ENCODE results near the gene GRK1.

Gene GRK1

GRCh38 chr13:113651511-113652403, 15.3 kb upstream of the GRK1 start:
- no peak for FAIRE-seq

- FAIRE-seq: no peak
Observed at GRCh38 chr13:113652404-113653263, 14.4 kb upstream of the GRK1 start.

GRCh38 chr13:113653264-113654174, 13.5 kb upstream of the GRK1 start:
- FAIRE-seq: no peak

GRCh38 chr13:113654175-113654560, 12.9 kb upstream of the GRK1 start:
- no peak for FAIRE-seq

GRCh38 chr13:113654591-113655345, 12.3 kb upstream of the GRK1 start:
- FAIRE-seq: no peak

GRCh38 chr13:113655346-113656002, 11.5 kb upstream of the GRK1 start:
- no peak for FAIRE-seq

GRCh38 chr13:113656003-113656588, 10.9 kb upstream of the GRK1 start:
- no peak for FAIRE-seq

GRCh38 chr13:113656831-113657671, 10.0 kb upstream of the GRK1 start:
- no peak for FAIRE-seq

GRCh38 chr13:113657851-113658741, 8.9 kb upstream of the GRK1 start, which contains the start of gene ATP4B:
Gene ATP4B (minus strand): TSS chr13:113658198. CDS start chr13:113658144, 54 bp downstream.
- FAIRE-seq: no peak

- FAIRE-seq: no peak
Observed at GRCh38 chr13:113658836-113659235, 8.2 kb upstream of the GRK1 start.

GRCh38 chr13:113659337-113659736, 7.7 kb upstream of the GRK1 start:
- FAIRE-seq: no peak

GRCh38 chr13:113660066-113660465, 7.0 kb upstream of the GRK1 start:
- FAIRE-seq: no peak

- no peak for FAIRE-seq
Observed at GRCh38 chr13:113661509-113661908, 5.5 kb upstream of the GRK1 start.

GRCh38 chr13:113663934-113664333, 3.1 kb upstream of the GRK1 start:
- no peak for FAIRE-seq

- no peak for FAIRE-seq
Observed at GRCh38 chr13:113664751-113665596, 2.0 kb upstream of the GRK1 start.

GRCh38 chr13:113665597-113666328, 1.3 kb upstream of the GRK1 start:
- FAIRE-seq: no peak

- no peak for FAIRE-seq
Observed at GRCh38 chr13:113666329-113666670, 719 bp upstream of the GRK1 start.
